Measurements from ENCODE around the gene ERN1.
A peak's percentile ranks its signal among the peaks of the same experiment; 100 is the strongest.

Gene ERN1

DNA sequence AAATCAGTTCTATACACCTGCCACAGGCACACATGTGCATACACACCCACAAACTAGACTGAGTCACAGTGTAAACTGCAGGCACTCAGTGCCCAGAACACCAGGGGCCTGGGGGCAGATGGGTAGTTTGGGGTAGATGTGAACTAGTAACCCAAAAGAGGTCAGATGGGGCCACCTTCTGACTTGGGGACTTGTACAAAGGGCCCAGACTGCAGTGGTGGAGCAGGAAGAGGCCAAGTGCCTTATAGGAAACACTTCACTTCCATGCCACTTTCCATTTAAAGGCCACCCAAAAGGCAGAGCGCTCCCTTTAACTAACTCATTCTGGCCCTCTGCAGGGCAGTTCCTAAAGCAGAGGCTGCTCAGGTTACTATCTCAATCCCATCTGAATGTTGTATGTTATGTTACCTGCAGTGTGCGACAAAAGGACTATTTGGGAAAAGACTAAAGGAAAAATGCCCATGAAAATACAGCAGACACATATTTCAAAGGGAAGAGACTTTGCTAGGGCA lies 27.8 kb upstream of the ERN1 start:
- no peak for DNase-seq

- no peak for DNase-seq
Observed at GRCh38 chr17:64156670-64157069, 26.7 kb upstream of the ERN1 start.

DNA sequence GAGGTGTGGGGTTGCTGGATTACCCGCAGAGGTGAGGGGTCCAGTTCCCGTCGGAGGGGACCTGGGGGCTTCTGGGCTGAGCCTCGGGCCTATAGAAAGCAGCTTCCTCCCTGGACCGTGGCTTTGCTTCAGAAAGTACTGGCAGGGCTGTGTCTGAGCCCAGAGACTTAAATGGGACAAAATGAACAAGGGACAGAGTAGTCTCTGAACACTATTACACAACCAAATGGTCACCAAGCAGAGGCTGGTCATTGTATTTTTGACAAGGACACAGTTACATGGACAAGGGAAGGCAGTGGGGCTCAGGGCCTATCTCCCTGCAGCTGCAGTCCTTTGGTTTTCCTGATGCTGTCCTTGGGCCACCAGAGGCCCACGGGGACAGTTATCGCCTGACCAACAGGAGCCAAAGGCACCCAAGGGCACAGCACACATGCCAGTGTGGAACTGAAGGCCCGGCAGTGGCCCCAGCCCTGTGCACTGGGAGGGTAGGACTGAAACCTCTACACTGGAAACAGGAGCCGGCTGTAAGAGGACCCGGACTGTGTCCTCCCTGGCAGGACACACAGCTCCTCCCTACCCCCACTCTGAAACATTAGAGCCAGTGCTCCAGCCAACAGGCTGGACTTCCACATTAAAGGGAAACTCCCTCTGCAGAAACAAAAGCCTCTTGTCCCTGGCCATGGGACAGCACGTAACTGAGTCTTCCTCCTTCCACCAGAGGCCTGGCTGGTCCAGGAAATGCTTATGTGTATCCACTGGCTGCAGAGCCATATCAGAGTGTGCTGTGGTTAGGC lies 26.0 kb upstream of the ERN1 start:
- DNase-seq: no peak

GRCh38 chr17:64155129-64155528 lies 25.2 kb upstream of the ERN1 start:
- no peak for DNase-seq

DNA sequence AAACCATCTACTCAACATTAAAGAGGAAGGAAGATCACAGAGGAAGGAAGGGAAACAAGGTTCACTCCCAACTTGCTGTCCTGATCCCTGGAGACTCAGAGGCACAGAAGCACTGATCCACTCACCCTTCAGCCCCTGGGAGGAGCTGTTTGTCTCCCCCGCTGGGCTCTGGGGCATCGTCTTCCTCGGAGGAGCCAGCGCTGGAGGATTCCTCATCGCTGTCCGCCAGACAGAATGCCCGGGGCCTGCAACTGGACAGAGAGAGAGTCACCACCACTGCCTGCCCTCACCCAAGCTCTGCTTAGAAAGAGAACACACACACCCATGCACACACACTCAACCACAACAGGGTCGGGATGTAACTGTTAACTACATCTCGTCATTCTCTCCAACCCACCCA lies 24.8 kb upstream of the ERN1 start:
- DNase-seq: no peak

- DNase-seq: no peak
Observed at GRCh38 chr17:64154313-64154695, 24.4 kb upstream of the ERN1 start.

DNA sequence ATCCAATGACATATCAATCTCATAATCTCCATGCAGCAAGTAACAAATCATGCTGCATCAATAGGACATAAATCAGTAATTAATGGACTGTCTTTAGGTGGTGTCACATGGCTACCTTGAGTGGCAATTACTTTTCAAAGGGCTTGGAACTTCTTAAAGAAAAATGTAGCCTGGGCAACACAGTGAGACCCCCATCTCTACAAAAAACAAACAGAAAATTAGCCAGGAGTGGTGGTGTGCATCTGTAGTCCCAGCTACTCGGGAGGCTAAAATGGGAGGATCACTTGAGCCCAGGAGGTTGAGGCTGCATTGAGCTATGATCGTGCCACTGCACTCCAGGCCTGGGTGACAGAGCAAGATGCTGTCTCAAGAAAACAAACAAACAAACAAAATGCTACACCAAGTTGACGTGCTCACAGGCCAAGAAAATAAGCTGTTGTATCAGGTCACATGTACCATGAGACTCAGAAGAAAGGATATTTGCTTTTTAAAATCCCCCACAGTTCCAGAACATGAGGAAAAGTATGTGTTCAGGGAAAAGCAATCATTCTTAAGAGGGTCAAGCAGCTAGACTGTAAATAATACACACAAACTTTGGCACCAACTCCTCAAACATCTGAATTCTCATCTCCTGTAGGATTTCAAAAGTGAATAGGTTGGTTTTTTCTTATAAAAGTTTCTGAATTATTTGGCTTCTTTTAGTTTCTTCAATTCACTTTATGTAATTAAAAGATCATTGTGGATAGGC lies 23.8 kb upstream of the ERN1 start:
- DNase-seq: no peak

GRCh38 chr17:64152428-64153125 lies 22.6 kb upstream of the ERN1 start:
- DNase-seq: no peak

DNA sequence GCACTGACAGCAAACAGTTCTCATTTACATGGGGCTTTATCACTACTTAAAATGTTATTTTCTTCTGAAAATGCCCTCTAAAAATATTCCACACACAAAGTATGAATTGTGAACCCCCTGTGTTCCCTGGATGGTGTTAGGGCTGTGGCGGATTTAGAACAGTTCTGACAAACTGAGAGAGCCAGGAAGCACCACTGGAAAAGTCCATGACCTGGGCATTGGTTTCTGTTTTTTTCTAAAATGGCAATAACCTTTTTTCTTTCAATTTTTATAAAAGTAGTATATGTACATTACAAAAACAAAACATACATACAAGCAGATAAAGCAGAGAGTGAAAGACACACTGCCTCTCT lies 21.0 kb upstream of the ERN1 start:
- DNase-seq: no peak

DNA sequence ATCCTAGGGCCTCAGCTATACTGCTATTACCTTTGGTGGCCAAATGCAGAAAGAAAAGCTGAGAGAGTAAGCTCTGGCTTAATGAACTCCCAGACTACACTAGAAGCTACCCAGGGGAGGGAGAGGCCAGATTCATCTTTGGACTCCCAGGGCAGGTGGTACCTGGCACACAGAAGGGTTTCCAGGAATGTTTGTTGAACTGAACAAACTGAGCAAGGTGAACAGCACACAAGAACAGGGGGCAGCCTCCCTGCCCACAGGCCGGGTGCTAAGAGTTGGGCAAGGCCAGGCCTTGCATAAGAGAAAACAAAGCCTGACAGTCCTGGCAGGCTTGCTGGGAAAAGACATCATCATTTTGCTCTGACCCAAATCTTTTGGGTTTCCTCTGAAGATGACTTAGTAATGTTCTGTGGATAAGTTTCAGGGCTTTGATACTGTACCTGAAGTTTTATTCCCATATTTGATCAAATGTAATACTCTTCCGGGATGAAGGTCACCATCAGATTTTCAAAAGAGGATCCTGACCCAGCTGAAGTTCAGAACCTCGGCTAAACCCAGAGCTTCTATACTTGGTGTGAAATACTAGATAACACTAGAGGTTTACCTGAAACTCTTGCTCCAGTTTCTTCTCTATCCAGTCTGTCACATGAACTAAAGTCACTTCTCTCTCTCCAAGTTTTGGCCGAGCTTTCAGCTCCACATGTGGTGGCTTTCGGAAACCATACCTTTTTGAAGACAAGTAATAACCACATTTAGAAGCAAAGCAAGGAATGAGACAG lies 20.5 kb upstream of the ERN1 start:
- no peak for DNase-seq

DNA sequence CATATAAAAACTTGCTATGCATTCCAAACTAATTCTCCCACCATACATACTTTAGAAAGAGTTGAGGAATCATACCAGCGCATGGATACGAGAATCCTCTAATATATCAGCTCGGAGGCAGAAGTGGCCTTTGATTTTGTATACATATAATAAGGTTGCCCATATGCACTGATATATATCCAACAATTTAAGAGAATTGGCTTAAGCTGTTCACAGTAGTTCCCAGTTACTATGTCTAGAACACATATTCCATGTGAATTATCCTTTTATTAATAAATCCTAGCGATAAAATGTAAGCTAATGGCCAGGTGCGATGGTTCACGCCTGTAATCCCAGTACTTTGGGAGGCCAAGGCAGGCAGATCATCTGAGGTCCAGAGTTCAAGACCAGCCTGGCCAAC lies 19.3 kb upstream of the ERN1 start:
- no peak for DNase-seq

DNA sequence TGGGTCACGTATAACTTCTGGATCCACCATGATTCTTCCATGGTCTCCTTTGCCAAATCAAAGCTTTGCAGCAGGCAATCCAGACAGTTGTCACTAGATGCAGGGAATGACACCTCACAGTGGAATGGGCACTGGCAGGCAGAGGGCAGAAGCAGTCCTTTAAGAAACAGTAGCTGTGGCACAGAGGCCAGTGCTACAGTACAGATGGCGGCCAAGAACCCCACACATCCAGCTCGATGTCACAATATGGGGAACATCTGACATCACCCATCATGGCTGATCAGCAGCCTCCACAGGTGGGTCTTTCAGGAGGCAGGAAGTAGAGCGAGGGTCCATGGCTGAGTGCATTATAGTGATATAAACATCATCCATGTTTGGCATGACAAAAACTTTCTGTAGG lies 18.8 kb upstream of the ERN1 start:
- no peak for DNase-seq

DNA sequence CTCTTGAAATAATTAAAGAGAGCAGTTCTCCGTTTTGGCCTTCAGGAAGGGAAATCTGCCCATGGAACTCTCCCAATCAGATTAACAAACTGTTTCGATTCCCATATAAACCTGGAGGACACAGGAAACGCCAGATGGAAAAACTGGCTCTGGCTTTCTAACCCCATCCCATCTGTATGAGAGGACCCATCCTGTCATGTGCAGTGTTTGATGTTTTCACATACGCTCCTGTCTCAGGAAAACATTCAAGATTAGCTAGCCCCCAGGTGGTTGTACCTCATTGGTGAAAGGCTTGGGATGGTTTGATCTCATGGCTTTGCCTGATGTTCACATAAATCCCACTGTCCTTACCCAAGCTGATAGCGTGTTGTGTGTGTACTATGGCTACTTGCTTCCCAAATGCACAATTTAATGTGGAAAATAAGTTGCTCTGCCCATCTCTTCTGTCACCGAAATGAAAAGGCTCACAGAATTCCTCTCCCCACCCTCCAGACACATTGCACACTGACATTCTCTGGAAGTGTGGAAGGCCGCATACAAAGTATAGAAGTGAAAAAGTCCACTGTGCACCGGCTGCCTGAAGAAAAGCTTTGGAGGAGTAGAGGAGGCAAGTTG lies 18.2 kb upstream of the ERN1 start:
- no peak for DNase-seq

DNA sequence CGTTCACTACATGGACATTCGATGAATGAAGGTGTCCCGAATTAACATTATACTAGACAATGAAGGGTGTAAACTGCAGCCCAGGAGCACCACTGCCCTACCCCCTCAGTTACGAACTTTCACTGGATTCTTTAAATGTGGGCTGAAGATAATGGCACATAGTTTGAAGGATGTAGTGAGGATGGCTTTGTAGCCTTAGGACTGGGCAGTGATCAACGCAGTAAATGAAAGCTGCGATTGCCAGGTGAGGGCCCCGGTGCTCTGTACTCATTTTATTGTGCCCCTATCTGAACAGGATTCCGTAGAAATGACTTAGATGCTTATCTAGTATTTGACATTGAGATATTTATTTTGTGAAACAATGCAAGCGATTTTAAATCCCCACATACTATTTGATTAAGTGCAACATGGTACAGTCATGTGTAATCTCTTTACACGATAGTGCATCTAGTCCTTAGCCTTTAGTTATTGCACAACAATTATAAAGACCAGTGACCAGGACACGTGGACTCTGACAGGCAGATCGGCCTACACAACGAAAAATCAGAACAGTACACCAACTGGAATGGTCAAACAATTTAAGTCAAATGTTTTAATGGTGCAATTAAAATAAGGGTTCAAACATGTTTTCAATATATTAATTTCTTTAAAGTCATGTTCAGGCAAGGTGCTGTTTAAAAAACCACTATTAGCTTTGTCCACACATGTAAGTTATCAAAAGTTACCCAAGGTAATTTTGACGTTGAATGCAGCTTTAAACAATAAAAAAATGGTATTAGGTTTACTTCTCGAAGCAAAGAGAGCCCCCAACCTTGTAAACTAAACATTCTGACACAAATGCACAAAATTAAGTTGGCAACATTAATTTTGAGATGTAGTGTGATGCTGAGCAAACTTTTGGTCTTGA lies 17.4 kb upstream of the ERN1 start:
- DNase-seq: no peak

GRCh38 chr17:64146418-64147109 lies 16.6 kb upstream of the ERN1 start:
- peak; percentile 31 for DNase-seq

DNA sequence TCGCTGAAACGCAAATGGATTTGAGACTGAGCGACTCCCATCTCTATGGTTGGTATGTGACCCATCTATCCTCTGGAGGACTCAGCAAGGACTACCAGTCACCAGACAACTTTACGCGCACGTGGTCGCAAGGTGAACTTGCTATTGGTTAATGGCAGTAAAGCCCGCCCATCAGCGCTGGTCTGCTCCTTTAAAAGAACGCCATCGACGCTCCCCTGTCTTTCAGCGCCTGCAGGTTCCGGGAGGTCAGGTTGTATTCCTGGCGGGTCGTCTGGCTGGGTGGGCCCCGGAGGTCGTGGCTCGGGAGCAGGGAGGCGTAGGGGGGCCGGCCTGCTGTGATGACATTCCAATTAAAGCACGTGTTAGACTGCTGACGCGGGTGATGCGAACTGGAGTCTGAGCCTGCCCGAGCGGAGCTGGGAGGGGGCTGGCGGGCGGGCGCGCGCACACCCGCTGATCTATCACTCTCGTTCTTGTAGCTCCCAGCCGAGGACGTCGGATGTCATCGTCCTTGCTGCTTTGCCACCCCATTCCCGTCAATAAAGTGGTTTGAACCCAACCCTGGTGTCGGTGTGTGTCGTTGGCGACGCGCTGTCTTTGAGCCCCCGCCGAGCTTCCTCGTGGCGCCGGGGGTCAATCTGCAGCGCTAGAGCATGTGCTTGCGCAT lies 15.9 kb upstream of the ERN1 start:
- DNase-seq: peak; percentile 99

- no peak for DNase-seq
Observed at GRCh38 chr17:64145375-64145750, 15.4 kb upstream of the ERN1 start.

- DNase-seq: no peak
Observed at GRCh38 chr17:64139542-64139941, 9.6 kb upstream of the ERN1 start.

DNA sequence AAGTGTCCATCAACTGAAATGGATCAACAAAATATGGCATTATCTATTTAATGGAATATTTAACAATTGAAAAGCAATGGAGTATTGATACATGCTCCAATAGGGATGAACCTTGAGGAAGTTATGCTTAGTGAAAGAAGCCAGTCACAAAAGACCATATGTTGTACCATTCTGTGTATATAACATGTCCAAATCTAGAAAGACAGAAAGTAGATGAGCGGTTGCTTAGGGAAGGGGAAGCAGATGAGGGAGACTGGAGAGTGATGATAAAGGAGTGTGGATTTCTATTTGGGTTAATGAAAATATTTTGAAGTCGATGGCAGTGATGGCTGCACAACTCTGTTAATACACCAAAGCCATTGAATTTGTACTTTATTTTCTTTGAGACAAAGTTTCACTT lies 8.5 kb upstream of the ERN1 start:
- no peak for DNase-seq

DNA sequence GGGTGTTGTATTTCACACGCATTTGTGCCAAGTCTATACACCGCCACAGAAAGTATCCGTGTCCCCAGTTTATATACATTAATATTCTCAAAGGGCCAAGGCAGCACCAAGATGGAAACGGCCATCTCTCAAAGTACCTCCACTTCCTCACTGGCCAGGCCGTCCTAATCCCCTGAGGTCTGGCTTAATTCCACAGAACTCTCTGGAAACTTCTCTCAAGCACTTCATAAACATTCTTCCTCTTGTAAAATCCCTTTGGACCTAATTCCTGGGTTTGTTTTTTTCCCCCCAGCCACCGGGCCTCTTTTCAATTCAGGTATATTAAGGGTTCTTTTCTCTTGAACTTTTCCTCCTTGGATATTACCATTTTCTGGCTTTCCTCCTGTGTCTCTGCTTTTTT lies 5.1 kb upstream of the ERN1 start:
- DNase-seq: no peak
